ENCODE results near the gene TMEM217.

- TF ChIP-seq POLR2AphosphoS5 (IDR thresholded peaks at IDR 0.05) = no peak
- TF ChIP-seq CTCF (IDR thresholded peaks at IDR 0.05) = no peak
- no peak for TF ChIP-seq POLR2A (IDR thresholded peaks at IDR 0.05)
Observed at GRCh38 chr6:37188962-37189510, 68.9 kb downstream of the TMEM217 start.
